ENCODE measurements around the gene CYP3A7. TPM values are rescaled to one million over a fixed set of nuclear protein-coding genes. Genes with fewer than 3 reads are reported as not detected.
"Not testable (repeated sequence)": the region's sequence is repeated elsewhere in the genome, so short reads cannot be mapped to it uniquely, and the experiment has no call there.

CYP3A7 gene
- total RNA-seq: not detected in 2 replicates

- Mint-ChIP-seq H3K36me3 (ENCODE audit: low read depth) (peaks cover 7% of the 10 kb centered on the region), H3K4me1 (peaks cover 5% of the 10 kb centered on the region), H3K27me3 (no peaks in the 10 kb centered on the region), H3K9me3 (no peaks in the 10 kb centered on the region), H3K27ac (no peak within 1 kb of the TSS), H3K4me3 (no peak within 1 kb of the TSS)
- intact Hi-C loops (cut with micrococcal nuclease): no loop called here
- DNase-seq: no peak
These were observed at the start of gene CYP3A7 for GRCh38 chr7:99734987-99735386. CYP3A7 (minus strand) TSS chr7:99735196; CDS start chr7:99735093, 103 bp downstream.

- no peak for DNase-seq
- no peak within 1 kb of the TSS for H3K4me3 Mint-ChIP-seq
- no peaks in the 10 kb centered on the region for H3K9me3 Mint-ChIP-seq
- H3K4me1 Mint-ChIP-seq: peaks cover 10% of the 10 kb centered on the region
- H3K36me3 Mint-ChIP-seq (ENCODE audit: low read depth): no peaks in the 10 kb centered on the region
- H3K27me3 Mint-ChIP-seq: peaks cover 3% of the 10 kb centered on the region
- intact Hi-C loops (cut with micrococcal nuclease): no loop called here
- H3K27ac Mint-ChIP-seq: no peak within 1 kb of the TSS
These were observed 49.0 kb upstream of the CYP3A7 start, which contains the start of gene CYP3A4 for GRCh38 chr7:99784007-99784406. CYP3A4 (minus strand) TSS chr7:99784184; CDS start chr7:99784081, 103 bp downstream.

GRCh38 chr7:99782012-99782953 is 47.3 kb upstream of the CYP3A7 start:
- Mint-ChIP-seq H3K4me3 (no peak overlapping the region), H3K27me3 (peaks cover 3% of the 10 kb centered on the region), H3K36me3 (ENCODE audit: low read depth) (no peaks in the 10 kb centered on the region), H3K27ac (no peak overlapping the region), H3K9me3 (no peaks in the 10 kb centered on the region), H3K4me1 (peaks cover 2% of the 10 kb centered on the region)
- intact Hi-C loops (cut with micrococcal nuclease): no loop called here
- DNase-seq: no peak

GRCh38 chr7:99780588-99780987 is 45.6 kb upstream of the CYP3A7 start:
- H3K4me1 Mint-ChIP-seq: no peaks in the 10 kb centered on the region
- H3K9me3 Mint-ChIP-seq: peaks cover 8% of the 10 kb centered on the region
- H3K4me3 Mint-ChIP-seq: no peak overlapping the region
- no peak for DNase-seq
- H3K27me3 Mint-ChIP-seq: peaks cover 11% of the 10 kb centered on the region
- intact Hi-C loops (cut with micrococcal nuclease): no loop called here
- no peak overlapping the region for H3K27ac Mint-ChIP-seq
- H3K36me3 Mint-ChIP-seq (ENCODE audit: low read depth): no peaks in the 10 kb centered on the region

GRCh38 chr7:99779949-99780348 is 45.0 kb upstream of the CYP3A7 start:
- Mint-ChIP-seq H3K27ac (no peak overlapping the region), H3K9me3 (peaks cover 13% of the 10 kb centered on the region), H3K27me3 (peaks cover 15% of the 10 kb centered on the region), H3K36me3 (ENCODE audit: low read depth) (no peaks in the 10 kb centered on the region), H3K4me1 (no peaks in the 10 kb centered on the region), H3K4me3 (no peak overlapping the region)
- intact Hi-C loops (cut with micrococcal nuclease): no loop called here
- no peak for DNase-seq

GRCh38 chr7:99778880-99779279 is 43.9 kb upstream of the CYP3A7 start:
- no peak for DNase-seq
- H3K27ac Mint-ChIP-seq: no peak overlapping the region
- no peaks in the 10 kb centered on the region for H3K36me3 Mint-ChIP-seq (ENCODE audit: low read depth)
- intact Hi-C loops (cut with micrococcal nuclease): no loop called here
- peaks cover 19% of the 10 kb centered on the region for H3K27me3 Mint-ChIP-seq
- no peaks in the 10 kb centered on the region for H3K4me1 Mint-ChIP-seq
- H3K9me3 Mint-ChIP-seq: peaks cover 13% of the 10 kb centered on the region
- H3K4me3 Mint-ChIP-seq: no peak overlapping the region

DNA sequence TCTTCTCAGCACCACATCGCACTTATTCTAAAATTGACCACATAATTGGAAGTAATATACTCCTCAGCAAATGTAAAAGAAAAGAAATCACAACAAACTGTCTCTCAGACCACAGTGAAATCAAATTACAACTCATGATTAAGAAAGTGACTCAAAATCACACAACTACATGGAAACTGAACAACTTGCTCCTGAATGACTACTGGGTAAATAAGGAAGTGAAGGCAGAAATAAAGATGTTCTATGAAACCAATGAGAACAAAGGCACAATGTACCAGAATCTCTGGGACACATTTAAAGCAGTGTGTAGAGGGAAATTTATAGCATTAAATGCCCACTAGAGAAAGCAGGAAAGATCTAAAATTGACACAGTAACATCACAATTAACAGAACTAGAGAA is 38.4 kb upstream of the CYP3A7 start:
- H3K4me1 Mint-ChIP-seq; DNase-seq; intact Hi-C loops (cut with micrococcal nuclease); H3K27ac Mint-ChIP-seq; H3K36me3 Mint-ChIP-seq (ENCODE audit: low read depth); H3K4me3 Mint-ChIP-seq: not testable (repeated sequence)
- H3K27me3 Mint-ChIP-seq: peaks cover 39% of the 10 kb centered on the region
- H3K9me3 Mint-ChIP-seq: peaks cover 25% of the 10 kb centered on the region

DNA sequence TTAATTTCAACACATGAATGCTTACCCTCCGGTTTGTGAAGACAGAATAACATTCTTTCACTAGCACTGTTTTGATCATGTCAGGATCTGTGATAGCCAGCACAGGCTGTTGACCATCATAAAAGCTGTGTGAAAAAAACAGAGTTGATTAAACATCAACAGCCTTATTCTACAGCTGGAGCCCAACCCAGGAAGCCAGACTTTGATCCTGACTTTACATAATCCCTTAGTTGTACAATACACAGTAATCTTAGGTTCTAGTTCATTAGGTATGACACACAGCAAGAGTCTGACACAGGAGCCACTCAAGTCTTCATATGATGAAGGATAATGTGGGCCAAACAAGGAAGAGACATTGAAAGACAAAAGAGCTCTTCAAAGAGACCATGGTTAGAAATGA is 37.6 kb upstream of the CYP3A7 start:
- H3K27me3 Mint-ChIP-seq: peaks cover 39% of the 10 kb centered on the region
- no peaks in the 10 kb centered on the region for H3K36me3 Mint-ChIP-seq (ENCODE audit: low read depth)
- H3K9me3 Mint-ChIP-seq: peaks cover 25% of the 10 kb centered on the region
- intact Hi-C loops (cut with micrococcal nuclease): no loop called here
- DNase-seq: no peak
- no peak overlapping the region for H3K4me3 Mint-ChIP-seq
- H3K27ac Mint-ChIP-seq: no peak overlapping the region
- peaks cover 5% of the 10 kb centered on the region for H3K4me1 Mint-ChIP-seq

DNA sequence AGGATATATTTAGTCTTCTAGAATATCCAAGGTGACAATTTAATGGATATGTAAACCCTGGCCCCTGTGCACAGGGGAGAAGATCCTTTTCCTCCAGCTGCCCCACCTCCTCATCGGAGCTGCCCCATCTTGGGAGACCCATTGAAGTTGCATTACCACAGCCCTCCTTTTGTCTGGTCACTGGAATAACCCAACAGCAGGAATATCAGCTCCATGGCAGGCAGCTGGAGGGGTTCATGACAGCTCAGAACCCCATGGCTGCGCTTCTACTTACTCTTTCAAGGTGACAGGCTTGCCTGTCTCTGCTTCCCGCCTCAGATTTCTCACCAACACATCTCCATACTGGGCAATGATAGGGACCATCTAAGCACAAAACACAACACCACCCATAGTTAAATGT is 34.5 kb upstream of the CYP3A7 start:
- H3K4me1 Mint-ChIP-seq; H3K4me3 Mint-ChIP-seq; intact Hi-C loops (cut with micrococcal nuclease); H3K36me3 Mint-ChIP-seq (ENCODE audit: low read depth); DNase-seq; H3K27ac Mint-ChIP-seq: not testable (repeated sequence)
- peaks cover 23% of the 10 kb centered on the region for H3K27me3 Mint-ChIP-seq
- peaks cover 12% of the 10 kb centered on the region for H3K9me3 Mint-ChIP-seq

- H3K4me1 Mint-ChIP-seq: peaks cover 7% of the 10 kb centered on the region
- H3K9me3 Mint-ChIP-seq: peaks cover 10% of the 10 kb centered on the region
- H3K36me3 Mint-ChIP-seq (ENCODE audit: low read depth): no peaks in the 10 kb centered on the region
- peaks cover 20% of the 10 kb centered on the region for H3K27me3 Mint-ChIP-seq
- H3K27ac Mint-ChIP-seq: peak overlapping the region; percentile 58
- intact Hi-C loops (cut with micrococcal nuclease): no loop called here
- no peak for DNase-seq
- no peak overlapping the region for H3K4me3 Mint-ChIP-seq
These were observed 33.5 kb upstream of the CYP3A7 start for GRCh38 chr7:99768471-99768870.

DNA sequence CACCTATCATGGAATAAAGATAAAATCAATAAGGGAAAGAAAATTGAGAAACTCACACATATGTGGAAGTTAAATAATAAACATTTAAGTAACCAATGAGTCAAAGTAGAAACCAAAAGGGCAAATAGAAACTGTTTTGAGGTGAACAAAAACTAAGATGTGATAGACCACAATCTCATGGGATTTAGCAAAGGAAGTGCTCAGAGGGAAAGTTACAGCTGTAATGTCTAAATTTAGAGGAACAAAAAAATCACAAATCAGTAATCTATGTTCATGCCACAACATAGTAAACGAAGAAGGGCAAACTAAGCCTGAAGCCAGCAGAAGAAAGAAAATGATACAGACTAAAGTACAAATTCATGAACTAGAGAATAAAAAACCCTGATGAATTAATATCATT is 32.7 kb upstream of the CYP3A7 start:
- peaks cover 7% of the 10 kb centered on the region for H3K4me1 Mint-ChIP-seq
- no peak overlapping the region for H3K4me3 Mint-ChIP-seq
- no peak for DNase-seq
- no peak overlapping the region for H3K27ac Mint-ChIP-seq
- H3K27me3 Mint-ChIP-seq: peaks cover 16% of the 10 kb centered on the region
- intact Hi-C loops (cut with micrococcal nuclease): no loop called here
- H3K9me3 Mint-ChIP-seq: peaks cover 7% of the 10 kb centered on the region
- H3K36me3 Mint-ChIP-seq (ENCODE audit: low read depth): no peaks in the 10 kb centered on the region

- intact Hi-C loops (cut with micrococcal nuclease): no loop called here
- H3K36me3 Mint-ChIP-seq (ENCODE audit: low read depth): no peaks in the 10 kb centered on the region
- peaks cover 4% of the 10 kb centered on the region for H3K9me3 Mint-ChIP-seq
- H3K27me3 Mint-ChIP-seq: peaks cover 7% of the 10 kb centered on the region
- H3K4me3 Mint-ChIP-seq: no peak overlapping the region
- no peak overlapping the region for H3K27ac Mint-ChIP-seq
- peaks cover 7% of the 10 kb centered on the region for H3K4me1 Mint-ChIP-seq
- no peak for DNase-seq
These were observed 31.6 kb upstream of the CYP3A7 start for GRCh38 chr7:99766484-99767099.

DNA sequence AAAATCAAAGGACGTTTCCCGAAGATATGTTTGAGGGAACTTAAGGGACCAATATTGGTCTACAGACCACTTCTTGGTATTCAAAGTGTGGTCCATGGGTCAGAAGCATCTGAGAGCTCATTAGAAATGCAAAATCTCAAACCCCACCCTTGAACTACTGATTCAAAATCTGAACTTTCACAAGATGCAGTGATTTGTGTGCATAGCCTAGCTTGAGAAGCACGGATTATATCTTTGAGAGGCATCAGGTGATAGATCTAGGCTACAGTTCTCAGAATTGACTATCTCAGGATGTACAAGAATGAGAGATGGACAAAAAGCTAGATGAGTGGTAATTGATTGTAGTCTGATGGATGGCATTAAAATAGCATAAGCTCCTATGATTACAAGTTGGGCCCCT is 29.5 kb upstream of the CYP3A7 start:
- no peak for DNase-seq
- H3K9me3 Mint-ChIP-seq: no peaks in the 10 kb centered on the region
- peaks cover 7% of the 10 kb centered on the region for H3K4me1 Mint-ChIP-seq
- no peak overlapping the region for H3K4me3 Mint-ChIP-seq
- no peaks in the 10 kb centered on the region for H3K27me3 Mint-ChIP-seq
- H3K27ac Mint-ChIP-seq: no peak overlapping the region
- no peaks in the 10 kb centered on the region for H3K36me3 Mint-ChIP-seq (ENCODE audit: low read depth)
- intact Hi-C loops (cut with micrococcal nuclease): no loop called here

DNA sequence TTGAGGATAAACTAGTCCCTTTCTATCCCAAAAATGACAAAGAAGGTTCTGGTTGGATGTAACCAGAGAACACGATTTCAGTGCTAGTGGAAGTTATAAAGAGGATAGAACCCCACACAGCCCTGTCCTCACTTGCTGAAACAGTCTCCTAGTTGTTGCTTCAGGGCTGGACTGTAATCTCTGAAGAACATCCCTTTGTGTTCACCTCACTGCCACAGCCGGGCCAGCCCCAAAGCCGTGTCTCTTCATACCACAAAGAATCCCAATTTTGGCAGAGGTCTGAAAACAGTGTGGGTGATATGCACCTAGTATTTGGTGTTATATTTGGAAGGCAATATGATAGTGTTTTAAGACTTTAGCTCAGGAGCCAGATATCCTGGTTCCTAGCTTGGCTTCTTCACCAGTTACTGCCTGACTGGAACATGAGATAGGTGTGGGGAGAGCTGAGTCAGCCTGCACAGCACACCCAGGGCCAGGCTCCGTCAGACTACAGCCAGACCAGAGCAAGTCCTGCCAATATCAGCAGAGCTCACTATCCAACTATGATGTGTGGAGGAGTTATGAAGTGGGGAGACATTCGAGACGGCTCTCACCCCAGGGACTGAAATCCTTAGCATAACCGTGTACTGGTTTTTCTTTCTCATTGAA is 27.8 kb upstream of the CYP3A7 start:
- H3K9me3 Mint-ChIP-seq: no peaks in the 10 kb centered on the region

More for the DNA sequence above, 27.8 kb upstream of the CYP3A7 start:
- intact Hi-C loops (cut with micrococcal nuclease): no loop called here
- no peaks in the 10 kb centered on the region for H3K36me3 Mint-ChIP-seq (ENCODE audit: low read depth)
- no peak overlapping the region for H3K4me3 Mint-ChIP-seq
- H3K27me3 Mint-ChIP-seq: peaks cover 1% of the 10 kb centered on the region
- H3K27ac Mint-ChIP-seq: no peak overlapping the region
- peaks cover 4% of the 10 kb centered on the region for H3K4me1 Mint-ChIP-seq
- no peak for DNase-seq

Measured in activated CD4-positive, alpha-beta T cell treated with anti-CD3 and anti-CD28 coated beads, Interleukin-2, amount 10 ng/mL, durations not matched to agents 24 days and 14 days (primary cell).